Limb (tissue), 2 donors: ENCODE measurements around the gene KCNAB2.
"Not testable (repeated sequence)": the region's sequence is repeated elsewhere in the genome, so short reads cannot be mapped to it uniquely, and the experiment has no call there.

Experiments used
- DNase-seq, 2 donors: peaks; one replicate each; pipeline ENCODE4 v3.0.0-alpha.2; 2016; ENCODE audit errors: extremely low spot score in 2 of 2

Gene KCNAB2

DNA sequence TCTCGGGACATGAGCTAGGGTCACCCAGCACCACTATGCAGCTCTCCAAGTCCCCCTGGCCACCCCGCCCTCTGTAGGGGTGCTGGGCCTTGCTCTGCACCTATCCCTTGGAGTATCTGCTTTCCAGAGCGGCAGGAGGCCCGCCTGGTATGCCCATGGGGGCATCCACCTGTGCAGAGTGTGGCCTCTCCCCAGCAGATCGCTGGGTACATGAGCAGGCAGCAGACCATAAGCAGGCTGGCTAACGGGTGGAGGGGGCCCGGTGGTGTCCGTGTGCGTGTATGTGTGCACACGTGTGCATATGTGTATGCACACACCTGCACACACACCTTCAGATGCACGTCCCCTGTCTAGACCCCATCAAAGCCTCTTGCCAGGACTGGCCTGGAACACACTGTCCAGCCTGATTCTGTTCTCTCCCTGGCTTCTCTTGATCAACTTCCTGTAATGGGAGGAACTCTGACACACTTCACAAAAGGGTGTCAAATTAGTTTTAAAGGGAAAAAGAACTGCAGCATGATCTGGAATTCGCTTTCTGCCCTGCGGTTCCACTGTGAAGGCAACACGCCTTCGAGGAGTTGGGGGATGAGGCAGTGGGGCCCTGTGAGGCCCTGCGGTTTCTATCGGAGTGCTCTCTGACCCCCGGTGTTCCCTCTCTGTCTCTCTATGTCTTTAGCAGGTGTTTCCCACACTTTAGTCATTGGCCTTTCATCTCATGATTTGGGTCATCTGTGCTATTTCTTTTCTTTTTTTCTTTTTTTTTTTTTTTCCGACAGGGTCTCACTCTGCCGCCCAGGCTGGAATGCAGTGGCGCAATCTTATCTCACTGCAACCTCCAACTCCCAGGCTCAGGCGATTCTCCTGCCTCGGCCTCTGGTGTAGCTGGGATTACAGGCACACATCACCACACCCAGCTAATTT lies 36.3 kb upstream of the KCNAB2 start:
- DNase-seq = no peak

DNA sequence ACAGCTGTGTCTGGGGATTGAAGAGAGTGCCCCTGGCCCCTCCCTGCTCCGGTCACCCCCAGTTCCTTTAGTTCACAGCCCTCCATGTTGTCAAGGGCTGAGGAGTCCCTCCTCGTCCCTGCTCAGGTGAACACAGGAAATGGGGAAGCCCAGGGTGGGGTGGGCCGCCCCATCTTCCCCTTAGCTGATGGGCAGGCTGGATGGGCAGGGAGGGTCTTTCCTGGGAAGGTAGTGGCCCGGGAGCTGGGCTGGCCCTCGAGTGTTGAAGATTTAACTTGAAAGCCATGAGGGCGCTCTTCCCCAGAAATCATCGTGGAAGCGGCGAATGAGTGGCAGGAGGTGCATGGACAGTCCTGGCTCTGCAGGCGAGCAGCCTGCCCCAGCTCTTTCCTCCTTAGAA lies 35.1 kb upstream of the KCNAB2 start:
- DNase-seq = no peak

DNA sequence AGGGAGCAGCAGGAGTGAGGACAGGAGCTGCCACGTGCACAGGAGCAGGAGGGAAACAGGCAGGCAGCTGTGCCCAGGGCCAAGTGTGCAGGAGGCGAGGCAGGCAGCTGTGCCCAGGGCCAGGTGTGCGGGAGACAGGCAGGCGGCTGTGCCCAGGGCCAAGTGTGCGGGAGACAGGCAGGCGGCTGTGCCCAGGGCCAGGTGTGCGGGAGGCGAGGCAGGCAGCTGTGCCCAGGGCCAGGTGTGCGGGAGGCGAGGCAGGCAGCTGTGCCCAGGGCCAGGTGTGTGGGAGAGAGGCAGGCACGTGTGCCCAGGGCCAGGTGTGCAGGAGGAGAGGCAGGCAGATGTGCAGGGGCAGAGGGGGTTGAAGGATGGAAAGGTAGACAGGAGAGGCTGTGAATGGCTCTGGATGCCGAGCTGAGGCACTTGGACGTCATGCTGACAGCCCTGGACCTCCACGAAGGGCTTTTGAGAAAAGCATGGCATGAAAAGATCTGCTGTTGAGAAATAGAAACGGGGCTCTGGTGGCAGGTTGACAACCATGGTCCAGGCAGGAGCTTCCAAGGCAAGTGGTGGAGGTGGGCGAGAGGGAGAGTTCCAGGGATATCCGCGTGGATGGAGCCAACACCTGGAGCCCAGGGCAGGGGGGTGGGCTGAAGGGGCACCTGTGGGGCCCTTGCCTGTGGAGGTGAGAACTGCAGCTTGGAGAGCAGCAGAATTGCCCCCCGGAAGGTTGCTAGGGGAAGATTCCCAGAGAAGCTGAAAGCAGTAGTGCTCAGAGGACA lies 34.3 kb upstream of the KCNAB2 start:
- DNase-seq = no peak

DNA sequence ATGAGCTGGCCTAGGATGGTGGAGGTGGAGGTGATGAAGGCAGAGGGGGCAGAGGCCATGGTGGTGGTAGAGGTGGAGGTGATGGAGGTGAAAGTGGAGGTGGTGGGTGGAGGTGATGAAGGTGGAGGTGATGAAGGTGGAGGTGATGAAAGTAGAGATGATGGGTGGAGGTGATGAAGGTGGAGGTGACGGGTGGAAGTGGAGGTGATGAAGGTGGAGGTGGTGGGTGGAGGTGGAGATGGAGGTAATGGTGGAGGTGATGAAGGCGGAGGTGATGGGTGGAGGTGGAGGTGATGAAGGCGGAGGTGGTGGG lies 33.8 kb upstream of the KCNAB2 start:
- DNase-seq = no peak

DNA sequence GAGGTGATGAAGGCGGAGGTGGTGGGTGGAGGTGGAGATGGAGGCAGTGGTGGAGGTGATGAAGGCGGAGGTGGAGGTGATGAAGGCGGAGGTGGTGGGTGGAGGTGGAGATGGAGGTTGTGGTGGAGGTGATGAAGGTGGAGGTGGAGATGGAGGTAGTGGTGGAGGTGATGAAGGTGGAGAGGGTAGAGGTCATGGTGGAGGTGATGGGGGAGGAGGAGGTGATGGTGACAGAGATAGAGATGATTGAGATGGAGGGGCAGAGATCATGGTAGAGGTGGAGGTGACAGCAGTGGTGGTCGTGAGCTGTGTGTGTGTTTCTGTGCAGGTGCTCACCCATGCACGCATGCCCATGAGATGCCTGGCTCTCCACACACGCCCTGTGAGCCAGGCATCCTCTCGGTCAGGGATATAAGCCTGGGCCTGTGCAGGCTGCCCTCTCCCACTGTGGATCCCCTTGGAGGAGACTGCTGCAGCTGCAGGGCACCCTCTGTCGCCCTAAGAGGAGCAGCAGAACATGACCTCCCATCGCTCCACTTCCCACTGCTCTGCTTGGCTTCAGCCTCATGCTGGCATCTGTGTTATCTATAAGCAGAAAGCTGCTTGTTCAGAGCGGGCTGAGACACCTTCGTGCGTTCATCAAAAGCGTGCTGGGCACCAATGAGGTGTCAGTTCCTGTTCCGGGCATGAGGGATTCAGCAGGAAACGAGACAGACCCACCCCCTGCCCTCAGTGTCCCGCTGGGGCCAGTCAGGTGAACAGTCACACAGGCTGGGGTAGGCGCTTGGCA lies 33.0 kb upstream of the KCNAB2 start:
- no peak for DNase-seq

DNA sequence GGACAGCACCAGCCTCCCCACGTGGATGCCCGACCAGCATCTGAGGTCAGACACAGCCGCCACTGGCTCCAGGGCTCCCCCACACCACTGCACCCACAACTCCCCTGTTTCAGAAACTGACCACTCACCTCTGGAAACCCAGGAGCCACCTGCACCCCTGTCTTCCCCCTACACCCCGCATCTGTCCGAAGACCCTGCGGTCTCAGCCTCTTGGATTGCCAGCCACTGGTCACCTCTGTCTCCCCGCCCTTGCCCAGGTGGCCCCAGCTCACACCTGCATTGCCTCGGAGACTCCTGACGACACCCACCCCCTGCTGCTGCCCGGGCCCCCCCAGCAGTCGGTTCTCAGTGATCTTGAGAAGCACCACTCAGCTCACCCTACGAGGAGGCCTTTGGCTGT lies 32.2 kb upstream of the KCNAB2 start:
- DNase-seq = no peak

DNA sequence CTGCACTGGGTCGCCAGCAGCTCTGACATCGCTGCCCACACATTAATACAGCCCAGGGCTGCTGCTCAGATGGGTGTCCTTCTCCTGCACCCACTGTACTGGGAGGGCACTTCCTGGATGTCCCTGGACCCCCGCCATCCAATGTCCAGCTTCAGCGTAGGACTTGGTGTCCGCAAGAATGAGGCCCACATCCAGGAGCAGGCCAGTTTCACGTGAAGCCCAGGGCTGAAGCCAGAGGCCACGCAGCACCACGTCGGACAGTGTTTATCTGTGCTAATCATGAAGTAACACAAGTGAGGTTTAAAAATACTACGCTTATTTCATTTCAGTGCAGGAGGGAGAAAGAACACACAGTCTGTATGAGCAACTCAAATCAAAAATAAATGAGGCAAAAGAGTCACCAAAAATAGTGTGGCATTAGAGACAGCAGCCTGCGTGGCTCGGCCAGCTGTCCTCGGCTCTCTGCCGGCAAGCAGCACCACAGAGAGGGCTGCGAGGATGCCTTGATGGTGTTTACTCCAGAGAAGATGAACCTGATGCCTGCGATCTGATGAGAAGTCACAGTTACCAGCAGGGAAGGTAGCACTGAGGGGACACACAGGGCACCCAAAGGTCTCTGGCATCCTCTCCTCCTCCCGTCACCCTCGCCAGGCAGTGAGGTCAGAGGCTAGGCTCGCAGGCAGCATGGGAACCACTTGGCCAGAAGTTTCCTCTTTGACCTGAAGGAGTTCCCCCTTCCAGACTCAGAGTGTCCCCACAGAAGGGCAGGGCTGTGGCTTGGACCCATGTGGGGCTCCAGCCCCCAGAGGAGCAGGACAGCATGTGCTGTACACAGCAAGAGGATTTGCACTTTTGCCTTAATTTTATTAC lies 31.3 kb upstream of the KCNAB2 start:
- DNase-seq = no peak

DNA sequence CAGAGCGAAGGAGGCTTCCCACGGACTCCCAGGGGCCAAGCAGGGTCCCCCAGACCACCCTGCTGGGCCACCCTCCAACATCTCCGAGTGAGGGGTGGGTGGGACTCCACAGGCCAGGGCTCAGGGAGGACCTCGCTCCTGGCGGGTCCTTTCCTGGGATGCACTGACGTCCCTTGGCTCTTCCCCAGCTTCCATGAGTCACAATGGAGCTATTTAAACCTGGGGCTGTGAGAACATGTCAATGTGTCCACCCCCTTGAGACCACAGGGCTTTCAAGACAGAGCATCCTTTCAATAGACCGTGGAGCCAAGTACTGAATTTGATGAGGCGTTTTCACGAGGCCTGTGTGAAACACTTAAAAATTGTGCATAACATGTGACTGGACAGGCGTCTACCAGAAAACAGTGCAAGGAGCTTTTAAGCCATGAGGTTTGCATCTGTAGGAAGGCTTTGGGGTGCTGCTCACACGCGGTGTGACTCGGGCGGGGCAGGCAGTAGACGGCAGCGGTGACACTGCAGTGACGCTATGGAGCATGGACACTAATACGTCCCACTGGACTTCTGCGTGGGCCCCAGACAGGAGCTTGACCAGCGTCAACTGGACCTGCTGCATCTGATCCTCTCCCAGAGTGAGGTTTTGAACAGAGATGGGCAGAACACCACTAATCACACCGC lies 29.4 kb upstream of the KCNAB2 start:
- no peak for DNase-seq

DNA sequence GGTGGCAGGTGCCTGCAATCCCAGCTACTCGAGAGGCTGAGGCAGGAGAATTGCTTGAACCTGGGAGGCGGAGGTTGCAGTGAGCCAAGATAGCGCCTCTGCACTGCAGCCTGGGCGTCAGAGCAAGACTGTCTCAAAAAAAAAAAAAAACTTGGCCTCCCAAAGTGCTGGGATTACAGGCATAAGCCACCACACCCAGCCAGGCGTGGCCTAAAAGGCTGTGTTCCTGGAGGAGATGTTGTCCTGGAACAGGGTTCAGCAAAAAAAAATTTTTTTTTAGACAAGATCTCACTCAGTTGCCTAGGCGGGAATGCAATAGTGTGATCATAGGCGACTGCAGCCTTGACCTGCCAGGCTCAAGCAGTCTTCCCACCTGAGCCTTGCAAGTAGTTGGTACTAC lies 28.0 kb upstream of the KCNAB2 start:
- DNase-seq = not testable (repeated sequence)

DNA sequence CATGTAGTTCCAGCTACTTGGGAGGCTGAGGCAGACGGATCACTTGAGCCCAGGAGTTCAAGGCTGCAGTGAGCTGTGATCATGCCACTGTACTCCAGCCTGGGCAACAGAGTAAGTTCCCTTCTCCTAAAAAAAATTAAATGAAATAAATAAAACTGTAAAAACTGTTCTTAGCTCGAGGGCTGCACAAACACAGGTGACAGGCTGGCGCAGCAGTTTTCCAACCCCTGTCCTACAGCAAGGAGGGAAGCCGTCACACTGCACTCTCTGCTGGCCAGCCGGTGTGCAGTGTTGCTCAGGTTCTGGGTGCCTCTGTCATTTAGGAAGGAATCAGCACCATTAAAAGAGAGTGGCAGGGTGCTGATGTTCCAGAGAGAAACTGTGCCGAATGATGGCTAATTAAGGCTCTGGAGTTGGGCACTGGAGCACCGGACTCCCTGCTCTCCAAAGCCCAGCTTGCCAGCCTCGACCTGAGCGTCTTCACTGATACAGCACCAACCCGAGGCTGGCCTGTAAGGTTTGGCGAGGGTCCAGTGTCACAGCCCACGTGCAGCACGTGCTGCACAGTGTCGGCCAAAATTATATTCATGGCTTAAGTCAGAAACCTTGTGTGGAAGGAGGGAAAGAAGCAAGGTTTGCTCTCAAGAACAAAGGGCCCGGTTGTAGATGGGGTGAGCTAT lies 26.4 kb upstream of the KCNAB2 start:
- no peak for DNase-seq

DNA sequence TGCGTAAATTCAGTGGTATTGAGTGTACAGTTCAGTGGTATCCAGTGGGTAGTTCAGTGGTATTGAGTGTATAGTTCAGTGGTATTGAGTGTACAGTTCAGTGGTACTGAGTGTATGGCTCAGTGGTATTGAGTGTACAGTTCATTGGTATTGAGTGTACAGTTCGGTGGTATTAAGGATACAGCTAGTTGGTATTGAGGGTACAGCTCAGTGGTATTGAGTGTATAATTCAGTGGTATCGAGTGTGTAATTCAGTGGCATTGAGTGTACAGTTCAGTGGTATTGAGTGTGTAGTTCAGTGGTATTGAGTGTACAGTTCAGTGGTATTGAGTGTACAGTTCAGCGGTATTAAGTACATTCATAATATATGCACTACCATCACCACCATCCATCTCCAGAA lies 23.5 kb upstream of the KCNAB2 start:
- no peak for DNase-seq

DNA sequence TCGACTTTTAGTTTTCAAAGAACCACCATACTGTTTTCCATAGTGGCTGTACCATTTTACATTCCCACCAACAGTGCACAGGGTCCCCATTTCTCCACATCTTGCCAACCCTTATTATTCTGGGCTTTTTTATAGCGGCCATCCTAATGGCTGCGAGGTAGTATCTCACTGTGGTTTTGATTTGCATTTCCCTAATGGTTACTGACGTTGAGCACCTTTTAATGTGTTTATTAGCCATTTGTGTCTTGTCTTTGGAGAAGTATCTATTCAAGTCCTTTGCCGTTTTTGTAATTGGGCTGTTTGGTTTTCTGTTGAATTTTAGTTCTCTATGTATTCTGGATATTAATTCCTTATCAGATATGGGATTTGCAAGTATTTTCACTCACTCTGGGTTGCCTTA lies 22.3 kb upstream of the KCNAB2 start:
- DNase-seq = no peak

DNA sequence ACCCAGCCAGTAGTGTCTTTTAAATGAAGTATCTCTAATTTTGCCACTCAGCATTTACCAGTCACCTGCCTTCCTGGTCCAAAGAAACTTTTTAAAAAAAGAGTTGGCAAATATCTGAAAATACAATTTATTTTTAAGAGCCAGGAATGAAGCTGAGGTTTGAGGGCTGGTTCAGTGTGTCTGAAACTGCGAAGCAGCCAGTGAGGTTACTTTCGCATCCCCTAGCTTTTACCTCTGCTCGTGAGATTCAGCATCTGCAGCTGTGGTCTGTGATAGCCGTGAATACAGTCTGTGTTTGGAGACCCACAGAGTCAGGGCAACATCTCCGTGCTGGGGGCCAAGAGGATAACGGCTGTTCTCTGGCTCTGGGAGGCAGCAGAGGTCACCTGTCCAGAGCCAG lies 21.3 kb upstream of the KCNAB2 start:
- no peak for DNase-seq

DNA sequence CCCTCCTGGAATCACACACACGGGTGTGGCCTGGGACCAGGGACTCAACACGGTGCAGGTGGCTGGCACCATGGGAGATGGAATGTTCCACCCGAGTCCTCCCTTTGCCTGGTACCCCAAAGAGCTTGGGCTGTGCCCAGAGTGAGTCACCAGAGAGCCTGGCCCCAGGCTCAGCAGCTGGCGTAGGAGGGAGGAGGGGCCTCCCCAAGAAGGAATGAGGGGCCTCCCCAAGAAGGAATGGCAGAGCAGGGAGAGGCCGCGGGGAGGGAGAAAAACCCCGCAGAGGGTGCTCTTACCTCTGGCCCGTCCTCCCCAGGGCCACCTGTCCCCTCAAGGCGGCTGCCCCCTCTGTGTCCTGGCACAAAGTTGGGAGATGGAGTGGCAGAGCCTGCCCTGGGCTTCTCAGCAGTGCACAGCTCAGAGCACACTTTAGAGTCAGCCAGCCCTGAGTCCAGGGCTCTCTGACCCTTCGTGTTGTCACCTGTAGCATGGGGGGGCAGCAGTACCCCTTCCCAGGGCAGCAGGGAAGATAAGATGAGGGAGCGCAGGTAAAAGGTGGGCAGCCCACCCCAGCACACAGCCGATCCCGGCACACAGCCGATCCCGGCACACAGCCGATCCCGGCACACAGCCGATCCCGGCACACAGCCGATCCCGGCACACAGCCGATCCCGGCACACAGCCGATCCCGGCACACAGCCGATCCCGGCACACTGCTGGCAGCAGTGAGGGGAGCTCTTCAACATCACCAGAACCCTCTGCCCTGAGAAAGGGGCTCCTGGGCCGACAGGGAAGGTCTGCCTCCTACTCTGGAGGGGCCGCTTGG lies 20.2 kb upstream of the KCNAB2 start:
- DNase-seq = no peak

DNA sequence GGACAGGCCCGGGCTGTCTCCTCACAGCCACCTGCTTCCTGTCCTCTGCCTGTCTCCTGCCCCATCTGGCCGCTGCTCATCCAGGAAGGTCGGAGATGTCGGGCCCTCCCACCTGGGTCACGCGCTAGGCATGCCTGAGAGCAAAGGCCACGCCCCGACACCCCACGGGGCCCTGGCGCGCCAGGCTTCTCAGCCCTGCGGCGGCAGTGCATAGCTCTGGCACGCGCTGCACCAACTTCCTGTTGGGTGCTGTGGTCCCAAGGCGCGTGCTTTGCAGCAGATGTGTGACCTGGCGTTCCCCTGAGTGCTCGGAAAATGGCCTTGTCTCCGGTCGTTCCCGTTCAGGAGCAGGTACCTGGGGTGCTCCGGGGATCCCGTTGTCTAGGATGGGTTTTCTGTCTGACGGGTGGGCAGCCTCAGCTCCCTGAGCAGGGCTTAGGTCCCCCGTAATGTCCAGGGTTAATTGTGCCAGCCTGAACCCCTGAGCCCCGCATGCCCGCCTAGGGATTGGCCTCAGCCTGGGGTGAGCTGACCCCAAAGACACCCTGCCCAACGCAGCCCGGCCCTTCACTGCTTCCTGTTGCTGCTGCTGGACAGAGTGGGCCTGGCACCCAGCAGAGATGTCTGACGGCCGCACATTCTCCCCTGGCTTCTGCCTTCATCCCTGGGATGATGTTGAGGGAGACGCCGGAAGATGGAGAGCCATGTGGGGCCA lies 19.4 kb upstream of the KCNAB2 start:
- DNase-seq = no peak

DNA sequence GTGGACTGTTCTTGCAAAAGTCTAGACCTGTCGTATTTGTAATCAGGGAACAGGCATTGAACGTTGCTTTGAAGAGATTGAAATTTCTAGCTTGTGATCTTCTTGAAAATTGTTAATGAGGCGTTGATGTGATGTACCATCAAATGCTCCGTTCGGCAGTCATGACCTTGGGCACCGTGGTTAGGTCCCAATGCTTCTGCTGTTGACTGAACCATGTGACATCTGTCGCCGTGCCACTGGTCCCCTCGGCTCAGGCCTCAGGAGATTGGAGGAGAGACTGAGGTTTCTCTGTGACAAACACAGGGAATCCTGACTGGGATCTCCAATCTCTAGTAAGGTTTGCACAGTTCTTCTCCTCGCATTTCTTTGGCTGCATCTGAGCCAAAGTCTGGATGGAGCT lies 18.1 kb upstream of the KCNAB2 start:
- DNase-seq = no peak

DNA sequence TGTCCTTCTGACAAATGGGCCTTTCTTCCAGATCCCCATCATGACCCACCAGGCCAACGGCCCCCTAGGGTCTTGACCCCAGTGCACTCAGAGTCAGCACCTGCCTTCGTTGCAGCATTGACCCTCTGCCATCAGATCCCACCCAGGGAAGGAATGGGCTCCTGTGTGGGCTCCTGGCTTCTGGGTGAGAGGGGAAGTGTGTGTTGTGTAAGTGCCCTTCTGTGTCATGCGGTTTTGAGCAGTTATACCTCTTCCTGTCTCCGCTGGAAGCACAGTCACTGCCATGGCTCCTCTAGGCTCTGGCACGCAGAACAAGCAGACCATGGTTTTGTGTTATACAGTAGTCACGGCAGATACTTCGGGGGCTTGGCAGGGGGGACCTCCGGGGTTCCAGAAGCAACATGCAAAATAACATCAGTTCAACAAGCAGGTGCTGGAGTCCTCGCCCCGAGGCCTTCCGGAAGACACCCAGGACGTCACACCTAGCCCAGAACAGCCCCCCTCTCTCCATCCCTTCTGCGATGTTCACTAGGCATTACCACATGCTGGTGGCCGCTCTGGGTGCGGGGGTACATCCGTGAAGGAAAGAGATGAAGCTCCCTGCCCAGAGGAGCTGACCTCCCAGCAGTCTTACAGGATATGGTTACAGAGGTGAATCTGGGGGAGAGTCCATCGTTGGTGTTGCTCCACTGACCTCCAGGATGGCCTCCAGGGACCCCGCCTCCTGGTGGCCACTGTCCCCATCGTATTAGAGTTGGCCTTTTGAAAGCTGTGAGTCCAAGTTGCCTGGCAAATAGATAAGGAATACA lies 17.4 kb upstream of the KCNAB2 start:
- DNase-seq = no peak

DNA sequence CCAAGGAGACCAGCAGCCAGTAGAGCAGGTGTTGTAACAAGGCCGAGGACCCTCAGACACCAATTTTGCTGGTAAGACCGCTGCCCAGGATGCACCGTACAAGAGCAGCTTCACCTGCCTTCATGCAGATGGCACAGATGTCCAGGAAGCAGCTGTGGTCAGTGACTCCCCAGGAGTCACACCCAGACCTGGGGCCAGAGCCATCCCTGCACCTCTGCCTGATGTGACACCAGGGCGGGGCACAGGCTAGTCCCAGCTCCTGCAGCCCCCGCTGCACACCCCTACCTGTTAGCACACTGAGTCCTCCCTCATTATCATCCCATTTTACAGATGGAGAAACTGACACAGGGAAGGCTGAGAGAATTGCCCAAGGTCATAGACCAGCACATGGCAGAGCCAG lies 16.3 kb upstream of the KCNAB2 start:
- no peak for DNase-seq
